GM11168 (cell line): ENCODE measurements around the gene SMIM24.

Source experiments
- in situ Hi-C: fragments of 300-500 bp; cut with MboI; formaldehyde crosslinking; loops from one replicate; pipeline ENCODE4 v1.12.0; 2022; ENCODE audit warnings: low sequenced_read_pairs; ENCODE audit not compliant: unreplicated experiment

The SMIM24 gene

GRCh38 chr19:3499738-3500428 is 19.6 kb upstream of the SMIM24 start:
- in situ Hi-C loops: no loop called here

GRCh38 chr19:3497757-3498520 is 17.6 kb upstream of the SMIM24 start:
- in situ Hi-C loops: no loop called here

DNA sequence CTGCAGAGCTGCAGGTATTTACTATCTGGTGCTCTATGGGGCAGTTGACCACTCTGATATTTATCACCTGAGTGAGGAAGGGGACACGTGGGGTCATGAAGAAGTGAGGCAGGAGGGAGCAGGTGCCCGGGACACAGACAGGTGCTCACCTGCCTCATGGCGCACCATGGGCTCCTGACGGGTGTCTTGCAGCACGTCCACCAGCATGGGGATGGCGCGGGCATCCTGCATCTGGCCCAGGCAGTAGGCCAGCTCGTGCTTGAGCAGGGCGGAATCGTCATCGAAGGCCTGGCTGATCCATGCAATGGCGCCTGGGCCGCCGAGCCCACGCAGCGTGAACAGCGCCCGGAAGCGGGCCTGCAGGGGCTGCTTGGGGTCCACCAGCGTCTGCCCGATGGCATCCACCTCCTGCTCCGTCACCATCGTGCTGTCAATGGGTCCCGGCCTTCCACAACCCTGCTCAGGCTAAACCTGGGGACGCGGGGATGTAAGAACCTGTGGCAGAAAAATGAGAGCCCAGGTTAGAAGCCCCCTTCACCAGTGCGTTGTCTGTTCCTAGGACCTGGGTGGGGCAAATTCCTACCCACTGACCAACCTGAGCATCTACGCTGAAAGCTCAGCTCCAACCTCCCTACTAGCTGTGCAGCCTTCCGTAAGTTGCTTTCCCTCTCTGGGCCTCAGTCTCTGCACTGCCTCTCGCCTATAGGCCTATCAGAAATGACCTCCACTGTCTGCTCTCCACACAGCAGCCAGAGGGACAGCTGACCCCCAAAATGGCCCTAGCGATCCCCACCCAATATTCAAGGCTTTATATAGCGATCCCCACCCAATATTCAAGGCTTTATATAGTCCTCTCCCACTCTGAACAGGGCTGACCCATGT is 16.3 kb upstream of the SMIM24 start:
- in situ Hi-C loops: no loop called here

- in situ Hi-C loops: no loop called here
Observed at GRCh38 chr19:3494559-3494958, 14.2 kb upstream of the SMIM24 start.

- in situ Hi-C loops: no loop called here
Observed at GRCh38 chr19:3494051-3494450, 13.7 kb upstream of the SMIM24 start.

DNA sequence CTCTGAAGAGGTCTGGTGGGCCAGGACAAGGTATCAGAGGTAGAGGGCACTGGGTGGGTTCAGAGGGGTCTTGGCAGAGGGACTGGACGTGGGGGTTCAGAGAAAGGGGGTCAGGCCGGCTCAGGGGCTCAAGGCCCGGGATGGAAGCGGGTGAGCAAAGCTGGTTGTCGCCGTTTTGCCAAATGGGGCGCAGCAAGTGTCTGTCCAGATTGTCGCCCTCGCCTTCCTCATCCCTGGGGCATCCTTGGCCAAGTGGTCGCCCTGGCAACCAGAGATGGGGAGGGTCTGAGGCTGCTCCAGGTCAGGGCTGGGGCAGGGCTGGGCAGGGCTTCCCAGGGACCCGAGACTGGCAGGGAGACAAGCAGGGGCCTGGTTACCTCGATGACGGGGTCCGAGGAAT is 13.3 kb upstream of the SMIM24 start:
- in situ Hi-C loops: no loop called here

GRCh38 chr19:3492919-3493318 is 12.6 kb upstream of the SMIM24 start:
- in situ Hi-C loops: no loop called here

GRCh38 chr19:3492131-3492839 is 12.0 kb upstream of the SMIM24 start:
- in situ Hi-C loops: no loop called here

- in situ Hi-C loops: no loop called here
Observed at GRCh38 chr19:3491396-3492119, 11.2 kb upstream of the SMIM24 start.

DNA sequence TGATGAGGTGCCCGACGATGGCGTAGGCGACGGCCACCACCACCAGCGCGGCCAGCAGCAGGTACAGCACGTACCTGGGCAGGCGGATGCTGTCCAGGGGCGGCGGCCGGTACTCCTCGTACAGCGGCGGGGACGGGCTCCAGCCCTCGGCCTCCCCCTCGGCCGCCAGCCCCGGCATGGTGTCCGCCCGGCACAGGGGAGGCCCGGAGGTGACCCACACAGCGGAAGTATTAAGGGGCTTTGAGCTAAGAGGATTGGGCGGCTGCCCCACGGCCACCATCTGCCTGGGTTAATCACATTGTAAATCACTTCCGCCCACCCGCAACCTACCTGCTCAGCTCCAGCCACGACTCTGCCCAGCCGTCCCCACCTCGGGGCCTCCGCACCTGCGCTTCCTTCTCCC is 2.9 kb upstream of the SMIM24 start, which contains the start of gene SMIM44:
SMIM44 (minus strand) TSS at position 216 of the 403 bp plus-strand sequence; CDS start at position 178, 38 bp downstream.
- in situ Hi-C loops: loop anchor here (10.0 kb wide), 1 partner anchor 158 kb away; no protein-coding TSS in a partner anchor

GRCh38 chr19:3482507-3483225 is 2.3 kb upstream of the SMIM24 start:
- in situ Hi-C loops: loop anchor here (10.0 kb wide), 1 partner anchor 158 kb away; no protein-coding TSS in a partner anchor

DNA sequence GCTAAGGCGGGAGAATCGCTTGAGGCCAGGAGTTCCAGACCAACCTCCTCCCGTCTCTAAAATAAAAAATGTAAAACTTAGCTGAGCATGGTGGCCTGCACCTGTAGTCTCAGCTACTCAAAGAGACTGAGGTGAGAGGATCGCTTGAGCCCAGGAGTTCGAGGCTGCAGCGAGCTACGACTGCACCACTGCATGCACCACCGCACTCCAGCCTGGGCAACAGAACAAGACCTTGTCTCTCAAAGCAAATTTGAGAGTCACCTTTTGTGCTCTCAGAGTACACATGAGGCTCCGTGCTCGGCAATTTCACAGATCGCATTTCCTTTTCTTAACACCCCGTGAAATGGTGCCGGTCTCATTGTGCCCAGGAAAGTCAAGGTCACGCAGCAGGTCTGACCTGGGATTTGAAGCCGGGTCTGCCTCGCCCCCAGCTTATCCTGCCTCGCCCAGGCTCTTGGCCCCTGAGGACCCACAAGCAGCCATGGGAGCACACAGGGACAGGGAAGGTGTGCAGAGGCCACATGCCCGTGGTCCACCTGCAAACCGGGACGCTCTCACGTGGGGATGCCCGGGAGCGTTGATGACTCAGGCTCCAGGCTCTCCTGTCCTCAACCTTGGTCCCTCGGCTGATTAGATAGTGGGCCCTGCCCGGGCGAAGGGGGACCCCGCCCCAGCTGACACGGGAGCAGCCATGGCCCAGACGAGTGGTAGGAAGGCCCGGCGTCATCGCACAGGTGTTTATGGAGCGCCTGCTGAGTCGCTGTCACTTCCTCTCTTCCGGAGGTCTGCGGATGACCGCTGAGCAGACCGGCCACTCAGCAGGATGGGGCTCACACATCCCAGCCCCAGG is 1.1 kb upstream of the SMIM24 start:
- in situ Hi-C loops: loop anchor here (10.0 kb wide), 1 partner anchor 157 kb away; no protein-coding TSS in a partner anchor

DNA sequence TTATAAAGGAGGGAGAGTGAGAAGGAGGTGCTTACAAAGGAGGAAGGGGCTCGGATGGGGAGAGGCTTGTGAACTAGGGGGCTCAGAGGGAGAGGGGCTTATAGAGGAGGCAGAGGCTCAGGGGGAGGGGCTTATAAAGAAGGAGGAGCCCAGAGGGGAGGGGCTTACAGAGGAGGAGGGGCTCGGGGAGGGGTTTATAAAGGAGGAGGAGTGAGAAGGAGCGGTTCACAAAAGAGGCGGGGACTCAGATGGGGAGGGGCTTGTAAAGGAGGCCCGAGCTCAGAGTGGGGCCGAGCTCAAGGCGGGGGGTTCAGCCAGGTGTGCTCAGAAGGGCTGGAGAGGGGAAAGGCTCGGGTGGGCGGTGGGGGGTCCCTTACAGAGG is 500 bp downstream of the SMIM24 start:
- in situ Hi-C loops: loop anchor here (10.0 kb wide), 1 partner anchor 155 kb away; no protein-coding TSS in a partner anchor

DNA sequence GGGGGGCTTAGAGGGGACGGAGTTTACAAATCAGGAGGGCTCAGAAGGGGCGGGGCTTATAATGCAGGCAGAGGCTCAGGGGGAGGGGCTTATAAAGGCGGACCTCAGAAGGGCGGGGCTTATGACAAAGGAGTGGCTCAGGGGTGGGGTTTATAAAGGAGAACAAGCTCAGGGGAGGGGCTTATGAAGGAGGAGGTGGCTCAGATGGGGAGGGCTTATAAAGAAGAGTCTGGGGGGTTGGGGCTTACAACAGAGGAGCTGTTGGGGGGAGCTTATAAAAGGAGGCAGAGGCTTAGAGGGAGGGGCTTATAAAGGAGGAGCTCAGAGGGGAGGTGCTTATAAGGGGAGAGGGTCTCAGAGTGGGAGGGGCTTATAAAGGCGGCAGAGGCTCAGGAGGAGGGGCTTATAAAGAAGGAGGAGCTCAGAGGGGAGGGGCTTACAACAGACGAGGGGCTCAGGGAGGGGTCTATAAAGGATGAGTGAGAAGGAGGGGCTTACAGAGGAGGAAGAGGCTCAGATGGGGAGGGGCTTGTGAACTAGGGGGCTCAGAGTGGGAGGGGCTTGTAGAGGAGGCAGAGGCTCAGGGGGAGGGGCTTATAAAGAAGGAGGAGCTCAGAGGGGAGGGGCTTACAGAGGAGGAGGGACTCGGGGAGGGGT is 1.0 kb downstream of the SMIM24 start:
- in situ Hi-C loops: no loop called here

DNA sequence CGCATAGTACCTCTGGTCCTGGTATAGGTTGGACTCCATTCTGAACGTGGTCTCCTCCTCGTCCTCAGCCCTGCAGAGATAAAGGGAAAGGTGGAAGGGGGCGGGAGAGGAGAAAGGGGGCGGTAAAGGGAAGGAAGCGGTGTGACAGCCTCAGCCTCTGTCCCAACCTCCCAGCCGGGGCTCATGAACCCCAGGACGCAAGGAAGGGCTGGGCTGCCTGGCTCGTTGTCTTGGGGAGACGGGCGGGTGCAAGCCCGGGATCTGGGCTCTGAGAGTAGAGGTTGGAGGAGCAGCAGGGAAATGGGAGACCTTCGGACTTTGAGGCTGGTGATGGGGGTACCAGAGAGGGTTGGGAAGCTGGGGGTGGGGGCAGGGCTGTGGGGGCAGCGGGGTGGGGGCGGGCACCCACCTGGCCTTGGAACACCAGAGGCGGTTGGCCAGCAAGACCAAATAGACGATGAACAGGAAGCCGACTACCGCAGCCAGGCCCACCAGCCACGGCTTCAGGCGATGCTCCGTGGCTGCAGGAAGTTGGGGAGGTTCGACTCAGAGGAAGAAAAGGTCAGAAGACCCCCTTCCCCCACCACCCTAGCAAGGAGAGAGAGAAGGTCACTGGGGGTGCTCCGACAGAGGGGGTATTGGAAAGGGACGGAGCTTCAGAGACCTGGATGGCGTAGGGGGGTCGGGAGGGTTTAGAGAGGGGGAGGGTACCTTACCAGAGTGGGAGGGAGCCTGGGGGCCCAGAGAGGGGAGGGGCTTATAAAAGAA is 1.7 kb downstream of the SMIM24 start:
- in situ Hi-C loops: no loop called here

DNA sequence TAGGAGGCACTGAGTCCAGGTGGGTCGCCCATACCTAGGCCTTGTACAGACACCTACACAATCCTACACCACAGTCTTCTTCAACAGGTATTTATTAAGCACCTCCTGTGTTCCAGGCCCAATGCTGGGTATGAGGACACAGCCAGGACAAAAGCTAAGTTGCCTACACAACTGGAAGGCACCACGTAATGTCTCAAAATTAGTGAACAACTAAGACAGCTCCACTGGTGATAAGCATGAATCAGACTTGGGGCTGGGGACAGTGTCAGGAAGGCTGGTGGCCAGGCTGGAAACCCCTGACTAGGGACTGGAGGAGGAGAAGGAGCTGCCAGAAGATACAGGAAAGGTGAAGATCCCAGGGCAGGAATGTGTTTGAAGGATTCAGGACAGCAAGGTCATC is 2.4 kb downstream of the SMIM24 start:
- in situ Hi-C loops: no loop called here
